Measurements from ENCODE around the gene P3H2.

DNA sequence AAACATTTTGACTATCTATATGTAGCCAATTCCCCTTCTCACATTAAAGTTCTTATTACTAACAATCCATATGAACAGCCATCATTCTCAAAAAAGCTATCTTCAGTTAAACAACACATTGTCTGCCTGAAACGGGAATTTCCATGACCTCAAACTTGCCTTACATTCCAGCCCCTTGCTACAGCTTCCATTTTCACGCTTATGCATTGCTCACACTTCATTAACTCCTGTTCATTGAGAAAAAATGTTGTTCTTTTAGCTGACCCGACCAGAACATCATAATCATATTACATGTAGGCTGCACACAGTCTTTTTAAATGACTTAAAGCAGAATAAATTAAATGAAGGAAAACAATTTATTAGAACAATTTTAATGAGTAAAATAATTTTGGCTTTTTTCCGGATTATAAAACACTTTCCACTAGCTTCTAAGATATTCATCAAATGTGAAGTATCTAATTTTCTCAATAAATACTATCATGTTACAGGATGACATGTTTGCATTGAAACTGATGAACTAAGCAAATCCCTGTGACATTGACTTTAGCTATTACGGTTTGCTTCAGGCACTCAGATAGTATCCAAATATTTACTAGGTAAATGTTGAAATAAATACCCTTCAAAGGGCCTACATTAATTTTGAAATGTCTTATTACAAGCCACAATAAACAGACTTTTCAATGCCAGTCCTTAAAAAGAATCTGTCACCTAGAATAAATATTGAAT lies 49.9 kb downstream of the P3H2 start:
- TF ChIP-seq POLR2A (IDR thresholded peaks at IDR 0.05; ENCODE audit: low read depth, low read length) (no peak), TAF1 (IDR thresholded peaks at IDR 0.05; ENCODE audit: low read depth, low read length) (no peak)
